ENCODE measurements around the gene JAZF1.

JAZF1 gene

DNA sequence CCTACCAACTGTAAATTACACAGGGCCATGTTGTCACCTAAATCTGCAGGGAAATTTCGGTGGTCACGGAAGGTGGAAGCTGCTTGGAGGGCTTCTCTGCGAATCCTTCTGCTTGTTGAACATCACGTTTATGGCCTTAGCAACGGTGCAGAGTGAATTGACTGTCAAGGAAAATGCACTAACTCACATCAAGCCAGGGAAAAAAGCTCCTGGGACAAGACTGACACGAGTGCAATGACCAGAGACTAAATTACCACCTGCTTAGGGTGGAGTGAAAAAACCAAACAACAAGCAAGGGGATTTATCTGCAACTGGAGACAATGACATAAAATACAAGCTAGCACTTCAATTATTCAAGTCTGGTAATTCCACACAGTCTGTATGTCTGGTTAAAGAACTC lies 211.2 kb downstream of the JAZF1 start:
- no peak for TF ChIP-seq CTCF (IDR thresholded peaks at IDR 0.05; ENCODE audit: borderline replicate concordance, insufficient read depth, low read depth, low read length)
- H3K4me3 ChIP-seq (ENCODE audit: low read depth, low read length) = no peak overlapping the region

DNA sequence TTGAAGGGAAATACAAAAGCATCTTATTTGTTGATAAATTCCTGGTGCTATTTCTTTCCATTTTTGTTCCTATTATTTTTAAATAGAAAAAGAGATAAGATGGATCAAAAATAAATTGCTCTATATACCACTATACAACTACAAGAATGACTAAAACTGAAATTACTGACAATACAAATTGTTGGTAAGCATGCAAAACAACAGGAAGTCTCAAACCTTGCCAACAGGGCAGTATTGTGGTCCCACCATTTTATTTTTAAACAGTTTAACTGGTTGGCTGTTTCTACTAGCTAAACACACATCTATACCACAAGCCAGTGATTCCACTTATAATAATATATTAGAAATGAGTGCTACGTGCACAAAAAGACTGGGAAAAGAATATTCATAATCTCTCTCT lies 213.0 kb downstream of the JAZF1 start:
- no peak for TF ChIP-seq CTCF (IDR thresholded peaks at IDR 0.05; ENCODE audit: borderline replicate concordance, insufficient read depth, low read depth, low read length)
- H3K4me3 ChIP-seq (ENCODE audit: low read depth, low read length) = no peak overlapping the region

GRCh38 chr7:27966219-27966780 lies 214.3 kb downstream of the JAZF1 start:
- H3K4me3 ChIP-seq (ENCODE audit: low read depth, low read length) = no peak overlapping the region

DNA sequence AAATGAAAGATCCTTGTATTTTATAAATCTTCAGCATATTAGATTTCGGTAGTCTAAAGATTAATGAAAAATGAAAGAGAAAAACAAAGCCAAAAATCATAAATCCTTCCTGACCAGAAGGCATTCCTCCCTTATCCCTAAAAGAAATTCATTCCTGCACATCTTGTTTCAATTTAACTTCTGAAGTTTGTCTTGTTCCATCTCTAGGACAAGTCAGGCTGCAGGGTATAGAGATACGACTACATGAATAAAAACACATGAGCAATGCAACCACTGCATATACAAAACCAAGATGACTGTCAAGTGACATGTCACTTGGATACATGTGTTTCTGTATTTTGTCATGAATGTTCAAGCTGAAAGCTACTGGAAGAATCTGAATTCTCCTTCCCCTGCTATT lies 214.9 kb downstream of the JAZF1 start:
- TF ChIP-seq CTCF (IDR thresholded peaks at IDR 0.05; ENCODE audit: borderline replicate concordance, insufficient read depth, low read depth, low read length) = no peak
- no peak overlapping the region for H3K4me3 ChIP-seq (ENCODE audit: low read depth, low read length)

More at GRCh38 chr7:27966219-27966780, 214.3 kb downstream of the JAZF1 start:
- no peak for TF ChIP-seq CTCF (IDR thresholded peaks at IDR 0.05; ENCODE audit: borderline replicate concordance, insufficient read depth, low read depth, low read length)

DNA sequence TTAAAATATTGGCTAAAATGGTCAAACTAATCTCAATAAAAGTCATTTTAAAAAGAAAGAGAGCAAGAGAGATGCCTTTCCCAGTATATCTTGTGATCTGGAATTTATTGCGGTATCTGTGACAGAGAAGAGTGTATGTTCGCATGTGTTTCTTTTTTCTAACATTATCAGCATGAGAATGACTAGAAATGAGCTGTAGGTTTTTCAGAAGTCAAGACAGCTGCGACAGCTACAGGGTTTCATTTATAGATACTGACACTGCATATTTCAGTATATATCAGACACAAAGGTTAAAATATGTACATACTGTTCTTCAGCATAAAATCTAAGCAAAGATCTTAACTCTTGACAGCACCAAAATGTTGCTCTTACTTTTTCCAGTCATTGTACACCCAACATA lies 215.8 kb downstream of the JAZF1 start:
- H3K4me3 ChIP-seq (ENCODE audit: low read depth, low read length) = no peak overlapping the region
- no peak for TF ChIP-seq CTCF (IDR thresholded peaks at IDR 0.05; ENCODE audit: borderline replicate concordance, insufficient read depth, low read depth, low read length)

DNA sequence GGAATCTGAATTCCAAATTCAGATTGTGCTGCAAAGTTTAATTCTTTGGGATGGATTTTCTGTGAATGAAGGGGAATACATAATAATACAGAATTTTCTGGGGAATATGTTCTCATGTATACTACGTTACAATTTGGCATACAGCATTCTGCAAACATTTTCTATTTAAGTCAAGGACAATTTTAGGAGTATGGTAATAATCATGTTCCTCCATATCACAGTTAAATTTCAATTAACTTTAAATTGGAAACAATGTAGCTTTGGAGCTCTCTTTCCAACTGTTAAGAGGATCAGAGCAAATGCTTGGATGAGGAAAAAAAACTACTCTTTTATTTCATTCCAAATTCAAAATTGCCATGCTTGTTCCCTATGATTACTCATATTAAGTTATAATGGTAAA lies 217.5 kb downstream of the JAZF1 start:
- no peak overlapping the region for H3K4me3 ChIP-seq (ENCODE audit: low read depth, low read length)
- no peak for TF ChIP-seq CTCF (IDR thresholded peaks at IDR 0.05; ENCODE audit: borderline replicate concordance, insufficient read depth, low read depth, low read length)

- no peak overlapping the region for H3K4me3 ChIP-seq (ENCODE audit: low read depth, low read length)
- no peak for TF ChIP-seq CTCF (IDR thresholded peaks at IDR 0.05; ENCODE audit: borderline replicate concordance, insufficient read depth, low read depth, low read length)
Observed at GRCh38 chr7:27962273-27962672, 218.3 kb downstream of the JAZF1 start.
